HepG2 (cell line): ENCODE measurements around the gene AMOT. TPM values are rescaled to one million over a fixed set of nuclear protein-coding genes. Genes with fewer than 3 reads are reported as not detected.

Experiments used
- ATAC-seq: fragments of 200-7000 bp; cut with Tn5 transposase; 3 replicates; pipeline ENCODE4 v1.9.1; 2020; ENCODE audit warnings: mild to moderate bottlenecking, moderate library complexity
- BruUV-seq: library from RNA; stranded (reverse); fragments of 400-500 nt; replicated peaks from 2 replicates; lab custom pipeline; 2021; lab: Mats Ljungman, UMichigan
- CTCF ChIA-PET: fragments of 300-600 bp; formaldehyde crosslinking; extraction: SDS; loops from one replicate; lab custom pipeline; 2021; ENCODE audit warnings: low total read pairs, inconsistent platforms, low intra/inter-chr PET ratio; lab: Yijun Ruan, JAX
- POLR2A ChIA-PET: fragments of 350-600 bp; sonication (Branson Sonifier 250); formaldehyde crosslinking; loops from one replicate; lab custom pipeline; 2020; ENCODE audit warnings: antibody characterized with exemption, inconsistent platforms; lab: Yijun Ruan, JAX
- DNase-seq: peaks from one replicate; pipeline ENCODE4 v3.0.0-alpha.2; 2015; ENCODE audit warnings: low spot score
- FAIRE-seq: peaks from 3 replicates; lab custom pipeline; 2011; peaks lifted over from hg19 to GRCh38; lab: Jason Lieb, UNC
- H2AFZ ChIP-seq: one replicate; pipeline ENCODE4 v1.6.1; 2011; ENCODE audit warnings: low read length, inconsistent platforms
- H3K27ac ChIP-seq: fragments of 300-600 bp; 3 replicates; pipeline ENCODE4 v1.8.0; 2011; ENCODE audit warnings: mixed run types, mild to moderate bottlenecking, mixed read lengths, low read length, inconsistent platforms; ENCODE audit not compliant: insufficient read depth; ENCODE audit errors: extremely low read length
- H3K27me3 ChIP-seq, 2 experiments: fragments of 200-600 bp in 1 of 2; 2 replicates in 1 of 2; 3 replicates in 1 of 2; pipeline versions ENCODE4 v1.6.0 to v1.8.0; 2011; ENCODE audit warnings: low read length in 2 of 2, mild to moderate bottlenecking in 2 of 2, moderate library complexity in 2 of 2, inconsistent platforms in 1 of 2; ENCODE audit not compliant: insufficient read depth in 2 of 2, control insufficient read depth in 1 of 2
- H3K36me3 ChIP-seq, 2 experiments: fragments of 200-600 bp in 1 of 2; replicated peaks in 1 of 2; 2 replicates in 1 of 2; 3 replicates in 1 of 2; pipeline versions ENCODE4 v1.5.1 to v1.8.0; 2011; ENCODE audit warnings: low read length in 2 of 2, inconsistent platforms in 1 of 2; ENCODE audit not compliant: insufficient read depth in 2 of 2, control insufficient read depth in 1 of 2
- H3K4me1 ChIP-seq: 2 replicates; pipeline ENCODE4 v1.5.1; 2012; ENCODE audit warnings: low read length, inconsistent platforms; ENCODE audit not compliant: insufficient read depth
- H3K4me2 ChIP-seq: 2 replicates; pipeline ENCODE4 v1.6.0; 2011; ENCODE audit warnings: low read depth, low read length, inconsistent platforms
- H3K4me3 ChIP-seq, 3 experiments: fragments of 200-600 bp in 1 of 3; sonication (generic), shearing (Covaris generic) in 1 of 3; replicated peaks in 1 of 3; 2 replicates each; pipeline ENCODE4 v1.5.1; 2011 to 2016; ENCODE audit warnings: low read length in 3 of 3, inconsistent platforms in 2 of 3, low read depth in 2 of 3, mild to moderate bottlenecking in 2 of 3, control low read depth in 1 of 3, mixed read lengths in 1 of 3; ENCODE audit not compliant: insufficient read depth in 1 of 3
- H3K79me2 ChIP-seq: one replicate; pipeline ENCODE4 v1.6.1; 2011; ENCODE audit warnings: low read length, inconsistent platforms; ENCODE audit not compliant: insufficient read depth
- H3K9ac ChIP-seq: 2 replicates; pipeline ENCODE4 v1.6.0; 2011; ENCODE audit warnings: mild to moderate bottlenecking, low read depth, low read length, inconsistent platforms; ENCODE audit not compliant: insufficient read depth
- H3K9me3 ChIP-seq: 2 replicates; pipeline ENCODE4 v1.5.1; 2012; ENCODE audit warnings: mild to moderate bottlenecking, low read length
- H4K20me1 ChIP-seq: 2 replicates; pipeline ENCODE4 v1.6.0; 2011; ENCODE audit warnings: inconsistent platforms, mild to moderate bottlenecking, low read length, moderate library complexity; ENCODE audit not compliant: insufficient read depth
- ATF5 ChIP-seq: sonication (generic); formaldehyde crosslinking; IDR thresholded peaks from 2 replicates; pipeline ENCODE4 v1.4.0; 2020; ENCODE audit warnings: mild to moderate bottlenecking, low read depth, missing genetic modification reagents
- HNRNPL ChIP-seq: fragments of 200-400 bp; formaldehyde crosslinking; IDR thresholded peaks from 2 replicates; pipeline ENCODE4 v1.6.1; 2017; ENCODE audit warnings: mild to moderate bottlenecking, low read depth, low read length
- KLF6 ChIP-seq: IDR thresholded peaks from 2 replicates; pipeline ENCODE4 v1.8.0; 2016; ENCODE audit warnings: missing biosample characterization, missing genetic modification reagents
- MLX ChIP-seq: IDR thresholded peaks from 2 replicates; pipeline ENCODE4 v1.6.1; 2016
- PAX8 ChIP-seq: sonication (generic); formaldehyde crosslinking; IDR thresholded peaks from 2 replicates; pipeline ENCODE4 v1.8.0; 2022; ENCODE audit warnings: mild to moderate bottlenecking, missing genetic modification reagents, borderline replicate concordance
- PHF8 ChIP-seq: sonication (generic); formaldehyde crosslinking; IDR thresholded peaks from 2 replicates; pipeline ENCODE4 v1.5.0; 2020; ENCODE audit warnings: missing genetic modification reagents
- TBX3 ChIP-seq: fragments of 450-650 bp; IDR thresholded peaks from 2 replicates; pipeline ENCODE4 v1.6.1; 2017; ENCODE audit warnings: antibody characterized with exemption, mild to moderate bottlenecking, inconsistent platforms, borderline replicate concordance
- ZNF12 ChIP-seq: sonication (generic); formaldehyde crosslinking; IDR thresholded peaks from 2 replicates; pipeline ENCODE4 v1.5.0; 2020; ENCODE audit warnings: missing genetic modification reagents
- ZNF205 ChIP-seq: IDR thresholded peaks from 2 replicates; pipeline ENCODE4 v1.6.1; 2018; ENCODE audit warnings: missing biosample characterization, missing genetic modification reagents
- ZNF362 ChIP-seq: sonication (generic); formaldehyde crosslinking; IDR thresholded peaks from 2 replicates; pipeline ENCODE4 v1.4.0; 2020; ENCODE audit warnings: missing genetic modification reagents, mild to moderate bottlenecking, borderline replicate concordance
- ZNF841 ChIP-seq: sonication (generic); formaldehyde crosslinking; IDR thresholded peaks from 2 replicates; pipeline ENCODE4 v1.8.1; 2023; ENCODE audit warnings: missing genetic modification reagents, borderline replicate concordance
- WGBS: methylation state at CpG from one replicate; pipeline ENCODE4 v1.1.6; 2017; ENCODE audit warnings: low lambda C conversion rate; 5-methylcytosine and 5-hydroxymethylcytosine counted together
- in situ Hi-C: cut with HindIII; loops from 2 replicates; pipeline ENCODE4 v1.10.0; 2017; ENCODE audit warnings: low pct_unique_long_range_greater_than_20kb; ENCODE audit not compliant: extremely low pct_ligation_motif_present
- intact Hi-C: fragments of 100-400 bp; cut with micrococcal nuclease; formaldehyde crosslinking; loops from one replicate; pipeline ENCODE4 v1.10.0; 2022; ENCODE audit not compliant: unreplicated experiment
- polyA plus RNA-seq, 8 experiments: library from polyadenylated mRNA; depleted of rRNA in 3 of 8; stranded (reverse) in 7 of 8; unstranded in 1 of 8; fragments of >200 nt; fragmentation: Illumina TruSeq in 4 of 8; extraction: Trizol in 4 of 8; gene quantifications; 2 replicates each; pipeline versions ENCODE4 v1.2.1 to v1.2.3, GENCODE V29; 2011 to 2016; ENCODE audit warnings: low read depth in 4 of 8, missing spikeins in 1 of 8, mixed read lengths in 1 of 8; ENCODE audit not compliant: insufficient read depth in 1 of 8
- total RNA-seq, 5 experiments: library from RNA; depleted of rRNA; stranded (reverse); fragments of >200 nt; fragmentation: Illumina TruSeq; extraction: Trizol; gene quantifications; 2 replicates each; pipeline ENCODE4 v1.2.3, GENCODE V29; 2016; ENCODE audit warnings: low read depth in 1 of 5

AMOT gene
- total and polyA plus RNA-seq, 2 of the 13 experiments (the other 11 are each of a cell fraction or from before 2014, with no cell fraction given): 0.13 to 0.91 TPM

- intact Hi-C loops: no loop called here
- FAIRE-seq: no peak
- no TSS peak for BruUV-seq
Measured at GRCh38 chrX:112874175-112874574, 33.5 kb upstream of the AMOT start.

More at GRCh38 chrX:112874175-112874574, 33.5 kb upstream of the AMOT start:
- Histone ChIP-seq H3K4me3 (no peak overlapping the region), H4K20me1 (no peaks in the 10 kb centered on the region)
- TF ChIP-seq HNRNPL: no peak
- no peak for TF ChIP-seq ZNF841 (CRISPR knock-in tag)
- TF ChIP-seq KLF6 (CRISPR knock-in tag): no peak
- no peak for TF ChIP-seq PHF8 (CRISPR knock-in tag)
- TF ChIP-seq PAX8: no peak
- no peak for TF ChIP-seq ZNF12 (CRISPR knock-in tag)
- no peak for TF ChIP-seq ZNF362 (CRISPR knock-in tag)
- no peak for TF ChIP-seq TBX3
- TF ChIP-seq MLX: no peak
- TF ChIP-seq ATF5 (CRISPR knock-in tag): no peak
- TF ChIP-seq ZNF205 (CRISPR knock-in tag): no peak
- TF ChIP-seq, all 625 proteins: peak for 0
- ATAC-seq: no peak
- in situ Hi-C loops: no loop called here
- H2AFZ ChIP-seq: no peak overlapping the region
- no peaks in the 10 kb centered on the region for H3K9me3 ChIP-seq
- no peak overlapping the region for H3K4me2 ChIP-seq
- no peaks in the 10 kb centered on the region for H3K79me2 ChIP-seq
- DNase-seq: no peak
- H3K36me3 ChIP-seq: no peaks in the 10 kb centered on the region
- WGBS: 0% methylated on average over 1 of the region's 1 CpG
- H3K4me1 ChIP-seq: no peaks in the 10 kb centered on the region
- POLR2A ChIA-PET: no interaction called here
- no peak overlapping the region for H3K9ac ChIP-seq
- H3K27ac ChIP-seq: no peak overlapping the region
- CTCF ChIA-PET: no interaction called here
- no peaks in the 10 kb centered on the region for H3K27me3 ChIP-seq
